ENCODE data around the gene TEX14. TPM values are rescaled to one million over a fixed set of nuclear protein-coding genes. Genes with fewer than 3 reads are reported as not detected.
"Not testable (repeated sequence)": the region's sequence is repeated elsewhere in the genome, so short reads cannot be mapped to it uniquely, and the experiment has no call there.

The TEX14 gene
- polyA plus RNA-seq, 1 donor (not counting 4 experiments of a cell fraction or from before 2014, with no cell fraction given), result 0.16 TPM

DNA sequence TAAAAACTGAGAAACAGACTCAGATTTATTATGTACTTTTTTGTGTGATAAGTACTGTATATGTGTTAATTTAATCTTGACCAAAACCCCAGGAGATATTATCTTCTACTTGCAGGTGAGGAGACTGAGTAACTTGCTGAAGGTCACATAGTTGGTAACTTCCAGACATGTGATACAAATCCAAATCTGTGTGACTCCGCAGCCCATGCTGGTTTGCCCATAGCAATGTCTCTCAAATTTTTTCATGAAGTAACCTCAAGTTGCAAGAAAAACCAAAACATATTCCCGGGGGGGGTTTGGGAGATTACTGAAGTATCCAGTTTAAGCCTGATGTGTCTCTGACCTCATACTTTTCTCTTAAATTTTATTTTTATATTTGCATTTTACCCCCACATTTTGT lies 3.3 kb downstream of the TEX14 start:
- peaks cover 8% of the 10 kb centered on the region for H3K4me1 ChIP-seq (ENCODE audit: control insufficient read depth, extremely low read depth, insufficient read depth, low read length)
- no peaks in the 10 kb centered on the region for H3K27me3 ChIP-seq (ENCODE audit: control insufficient read depth, extremely low read depth, insufficient read depth, low read length)
- no peak overlapping the region for H3K4me3 ChIP-seq (ENCODE audit: control insufficient read depth in 2 of 3, extremely low read depth in 1 of 3, insufficient read depth in 2 of 3, low read depth in 1 of 3, low read length in 3 of 3)
- H2AFZ ChIP-seq (ENCODE audit: control insufficient read depth, low read length), result no peak overlapping the region
- H4K20me1 ChIP-seq (ENCODE audit: control insufficient read depth, extremely low read depth, insufficient read depth, low read length), result no peaks in the 10 kb centered on the region
- dilution Hi-C loops (cut with MboI; ENCODE audit: extremely low pct_ligation_motif_present, low sequenced_read_pairs), result no loop called here
- DNase-seq (ENCODE audit: low read depth, low spot score) (no peak), FAIRE-seq (no peak)
- no peaks in the 10 kb centered on the region for H3K9me3 ChIP-seq (ENCODE audit: control insufficient read depth, low read depth, low read length)
- no peaks in the 10 kb centered on the region for H3K36me3 ChIP-seq (ENCODE audit: control insufficient read depth in 2 of 2, extremely low read depth in 1 of 2, insufficient read depth in 2 of 2, low read length in 2 of 2)
- no peaks in the 10 kb centered on the region for H3K9me1 ChIP-seq (ENCODE audit: control insufficient read depth, extremely low read depth, insufficient read depth, low read length)
- no peak overlapping the region for H3K4me2 ChIP-seq (ENCODE audit: control insufficient read depth, extremely low read depth, insufficient read depth, low read depth, low read length)
- TF ChIP-seq, protein P1, sequence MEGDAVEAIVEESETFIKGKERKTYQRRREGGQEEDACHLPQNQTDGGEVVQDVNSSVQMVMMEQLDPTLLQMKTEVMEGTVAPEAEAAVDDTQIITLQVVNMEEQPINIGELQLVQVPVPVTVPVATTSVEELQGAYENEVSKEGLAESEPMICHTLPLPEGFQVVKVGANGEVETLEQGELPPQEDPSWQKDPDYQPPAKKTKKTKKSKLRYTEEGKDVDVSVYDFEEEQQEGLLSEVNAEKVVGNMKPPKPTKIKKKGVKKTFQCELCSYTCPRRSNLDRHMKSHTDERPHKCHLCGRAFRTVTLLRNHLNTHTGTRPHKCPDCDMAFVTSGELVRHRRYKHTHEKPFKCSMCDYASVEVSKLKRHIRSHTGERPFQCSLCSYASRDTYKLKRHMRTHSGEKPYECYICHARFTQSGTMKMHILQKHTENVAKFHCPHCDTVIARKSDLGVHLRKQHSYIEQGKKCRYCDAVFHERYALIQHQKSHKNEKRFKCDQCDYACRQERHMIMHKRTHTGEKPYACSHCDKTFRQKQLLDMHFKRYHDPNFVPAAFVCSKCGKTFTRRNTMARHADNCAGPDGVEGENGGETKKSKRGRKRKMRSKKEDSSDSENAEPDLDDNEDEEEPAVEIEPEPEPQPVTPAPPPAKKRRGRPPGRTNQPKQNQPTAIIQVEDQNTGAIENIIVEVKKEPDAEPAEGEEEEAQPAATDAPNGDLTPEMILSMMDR (optimal IDR thresholded peaks at IDR 0.05 in 1 of 3, IDR thresholded peaks at IDR 0.05 in 1 of 3, conservative IDR thresholded peaks at IDR 0.05 in 1 of 3; ENCODE audit: extremely low read depth in 1 of 3, insufficient read depth in 2 of 3, low read length in 3 of 3), result no peak
- no peak overlapping the region for H3K27ac ChIP-seq (ENCODE audit: control insufficient read depth, insufficient read depth, low read length)
- no peak overlapping the region for H3K9ac ChIP-seq (ENCODE audit: control insufficient read depth, extremely low read depth, insufficient read depth, low read length)
- peaks cover 6% of the 10 kb centered on the region for H3K79me2 ChIP-seq (ENCODE audit: control insufficient read depth, insufficient read depth, low read length)

DNA sequence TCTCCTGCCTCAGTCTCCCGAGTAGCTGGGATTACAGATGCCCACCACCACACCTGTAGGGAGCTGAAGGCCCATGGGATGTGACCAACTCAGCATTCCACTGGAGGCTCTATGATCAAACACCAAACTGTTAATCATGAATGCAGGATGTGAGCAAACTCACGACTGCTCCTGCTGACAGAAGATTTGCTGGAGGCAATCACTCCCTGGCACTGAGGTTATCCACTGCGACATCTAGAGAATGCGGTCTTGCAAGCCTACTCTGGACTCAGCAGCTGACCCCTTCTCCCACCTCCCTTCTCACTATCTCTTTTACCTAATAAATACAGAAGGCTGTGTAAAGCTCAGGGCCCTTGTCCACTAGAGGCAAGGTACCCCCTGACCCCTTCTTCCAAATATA lies 4.9 kb downstream of the TEX14 start:
- Histone ChIP-seq H4K20me1 (ENCODE audit: control insufficient read depth, extremely low read depth, insufficient read depth, low read length) (no peaks in the 10 kb centered on the region), H3K9ac (ENCODE audit: control insufficient read depth, extremely low read depth, insufficient read depth, low read length) (no peak overlapping the region), H2AFZ (ENCODE audit: control insufficient read depth, low read length) (no peak overlapping the region), H3K9me1 (ENCODE audit: control insufficient read depth, extremely low read depth, insufficient read depth, low read length) (no peaks in the 10 kb centered on the region), H3K27ac (ENCODE audit: control insufficient read depth, insufficient read depth, low read length) (no peak overlapping the region), H3K4me3 (ENCODE audit: control insufficient read depth in 2 of 3, extremely low read depth in 1 of 3, insufficient read depth in 2 of 3, low read depth in 1 of 3, low read length in 3 of 3) (no peak overlapping the region), H3K36me3 (ENCODE audit: control insufficient read depth in 2 of 2, extremely low read depth in 1 of 2, insufficient read depth in 2 of 2, low read length in 2 of 2) (no peaks in the 10 kb centered on the region), H3K9me3 (ENCODE audit: control insufficient read depth, low read depth, low read length) (no peaks in the 10 kb centered on the region), H3K79me2 (ENCODE audit: control insufficient read depth, insufficient read depth, low read length) (no peaks in the 10 kb centered on the region), H3K4me2 (ENCODE audit: control insufficient read depth, extremely low read depth, insufficient read depth, low read depth, low read length) (no peak overlapping the region), H3K27me3 (ENCODE audit: control insufficient read depth, extremely low read depth, insufficient read depth, low read length) (no peaks in the 10 kb centered on the region), H3K4me1 (ENCODE audit: control insufficient read depth, extremely low read depth, insufficient read depth, low read length) (no peaks in the 10 kb centered on the region)
- no peak for FAIRE-seq
- no peak for TF ChIP-seq EZH2 (IDR thresholded peaks at IDR 0.05; ENCODE audit: low read length)
- TF ChIP-seq, protein P1 (optimal IDR thresholded peaks at IDR 0.05 in 1 of 3, IDR thresholded peaks at IDR 0.05 in 1 of 3, conservative IDR thresholded peaks at IDR 0.05 in 1 of 3; ENCODE audit: extremely low read depth in 1 of 3, insufficient read depth in 2 of 3, low read length in 3 of 3), result no peak
- no peak for DNase-seq (ENCODE audit: low read depth, low spot score)
- dilution Hi-C loops (cut with MboI; ENCODE audit: extremely low pct_ligation_motif_present, low sequenced_read_pairs), result no loop called here

GRCh38 chr17:58684462-58684861 lies 7.4 kb downstream of the TEX14 start:
- H3K27ac ChIP-seq (ENCODE audit: control insufficient read depth, insufficient read depth, low read length); H3K9ac ChIP-seq (ENCODE audit: control insufficient read depth, extremely low read depth, insufficient read depth, low read length); H3K9me1 ChIP-seq (ENCODE audit: control insufficient read depth, extremely low read depth, insufficient read depth, low read length); H2AFZ ChIP-seq (ENCODE audit: control insufficient read depth, low read length); H3K4me1 ChIP-seq (ENCODE audit: control insufficient read depth, extremely low read depth, insufficient read depth, low read length); H3K4me3 ChIP-seq (ENCODE audit: control insufficient read depth in 2 of 3, extremely low read depth in 1 of 3, insufficient read depth in 2 of 3, low read depth in 1 of 3, low read length in 3 of 3); H3K79me2 ChIP-seq (ENCODE audit: control insufficient read depth, insufficient read depth, low read length); H3K27me3 ChIP-seq (ENCODE audit: control insufficient read depth, extremely low read depth, insufficient read depth, low read length); DNase-seq (ENCODE audit: low read depth, low spot score); H4K20me1 ChIP-seq (ENCODE audit: control insufficient read depth, extremely low read depth, insufficient read depth, low read length); dilution Hi-C loops (cut with MboI; ENCODE audit: extremely low pct_ligation_motif_present, low sequenced_read_pairs); FAIRE-seq; H3K36me3 ChIP-seq (ENCODE audit: control insufficient read depth in 2 of 2, extremely low read depth in 1 of 2, insufficient read depth in 2 of 2, low read length in 2 of 2); H3K9me3 ChIP-seq (ENCODE audit: control insufficient read depth, low read depth, low read length); H3K4me2 ChIP-seq (ENCODE audit: control insufficient read depth, extremely low read depth, insufficient read depth, low read depth, low read length): not testable (repeated sequence)

All from keratinocyte (primary cell).